ENCODE data around the gene PTGFRN.

The PTGFRN gene

DNA sequence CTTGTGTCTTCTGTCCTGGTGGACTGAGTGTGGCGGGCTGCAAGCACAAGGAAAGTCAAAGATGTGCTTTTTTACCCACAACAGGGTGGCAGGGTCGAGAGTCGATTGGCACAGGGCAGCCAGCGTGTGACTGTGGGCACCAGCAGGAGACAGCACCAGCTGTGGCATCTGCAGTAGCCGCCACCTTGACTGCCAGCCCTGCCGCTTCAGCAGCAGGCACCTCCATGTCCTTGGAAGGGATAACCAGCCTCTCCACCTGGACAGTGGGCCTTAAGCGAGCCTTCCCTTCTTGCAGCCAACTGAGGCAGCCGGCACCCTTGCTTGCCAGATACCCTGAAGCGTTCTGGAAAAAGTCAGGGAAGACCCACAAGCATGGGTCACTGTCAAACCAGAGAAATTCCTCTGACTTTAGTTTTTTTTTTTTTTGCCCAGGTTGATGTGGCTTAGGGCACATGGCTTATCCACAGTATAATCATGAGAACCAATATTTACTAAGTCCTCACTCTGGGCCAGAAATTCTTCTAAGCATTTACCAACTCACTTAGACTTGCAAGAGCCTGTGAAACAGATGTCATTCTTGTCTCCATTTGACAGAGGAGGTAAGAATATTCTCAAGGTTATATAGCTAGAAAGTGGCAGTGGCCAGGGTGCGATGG lies 30.1 kb upstream of the PTGFRN start:
- Histone ChIP-seq H4K20me1 (ENCODE audit: insufficient read depth, low read length) (no peaks in the 10 kb centered on the region), H3K4me2 (ENCODE audit: low read depth, low read length) (no peak overlapping the region), H3K4me1 (ENCODE audit: low read length) (no peaks in the 10 kb centered on the region), H3K27ac (ENCODE audit: low read length) (no peak overlapping the region), H3K9ac (ENCODE audit: low read length) (no peak overlapping the region), H3K36me3 (replicated peaks; ENCODE audit: insufficient read depth, low read length) (no peaks in the 10 kb centered on the region), H3K4me3 (ENCODE audit: low read length) (no peak overlapping the region), H2AFZ (ENCODE audit: low read length) (no peak overlapping the region), H3F3A (ENCODE audit: insufficient read depth, low read length) (no peaks in the 10 kb centered on the region), H3K9me3 (replicated peaks; ENCODE audit: insufficient read depth, low read length) (no peaks in the 10 kb centered on the region), H3K27me3 (replicated peaks; ENCODE audit: insufficient read depth, low read length) (no peaks in the 10 kb centered on the region), H3K79me2 (ENCODE audit: low read length) (no peaks in the 10 kb centered on the region), H3K9me2 (replicated peaks; ENCODE audit: insufficient read depth, low read length) (no peaks in the 10 kb centered on the region)
- DNase-seq, result no peak
- TF ChIP-seq EZH2phosphoT487 (IDR thresholded peaks at IDR 0.05; ENCODE audit: low read length) (no peak), EZH2 (optimal IDR thresholded peaks at IDR 0.05; ENCODE audit: low read depth, low read length) (no peak), CTCF (IDR thresholded peaks at IDR 0.05; ENCODE audit: low read length) (no peak)

DNA sequence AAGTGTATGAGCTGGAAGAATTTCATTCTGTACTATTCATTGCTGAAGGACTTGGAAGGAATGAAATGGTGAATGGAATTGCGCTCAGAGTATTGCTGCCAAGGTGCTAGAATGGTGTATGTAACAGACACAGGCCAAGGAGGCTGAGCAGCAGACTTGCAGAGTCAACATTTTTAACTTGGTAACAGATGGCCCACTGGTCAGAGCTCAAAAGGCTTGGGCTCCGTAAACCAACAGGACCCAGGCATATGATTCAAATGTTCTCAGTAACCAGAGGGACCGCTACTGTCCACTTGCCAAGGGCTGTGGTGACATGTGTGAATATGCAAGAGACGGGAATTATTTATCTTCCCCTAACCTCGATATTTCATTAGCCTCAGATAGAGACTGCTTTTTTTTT lies 28.8 kb upstream of the PTGFRN start:
- no peaks in the 10 kb centered on the region for H3K9me2 ChIP-seq (replicated peaks; ENCODE audit: insufficient read depth, low read length)
- H3K4me1 ChIP-seq (ENCODE audit: low read length), result no peaks in the 10 kb centered on the region
- H2AFZ ChIP-seq (ENCODE audit: low read length), result no peak overlapping the region
- TF ChIP-seq CTCF (IDR thresholded peaks at IDR 0.05; ENCODE audit: low read length), result no peak
- TF ChIP-seq EZH2 (optimal IDR thresholded peaks at IDR 0.05; ENCODE audit: low read depth, low read length), result no peak
- TF ChIP-seq EZH2phosphoT487 (IDR thresholded peaks at IDR 0.05; ENCODE audit: low read length), result no peak
- H4K20me1 ChIP-seq (ENCODE audit: insufficient read depth, low read length), result no peaks in the 10 kb centered on the region
- no peak overlapping the region for H3K9ac ChIP-seq (ENCODE audit: low read length)
- no peaks in the 10 kb centered on the region for H3K9me3 ChIP-seq (replicated peaks; ENCODE audit: insufficient read depth, low read length)
- no peak overlapping the region for H3K4me2 ChIP-seq (ENCODE audit: low read depth, low read length)
- no peaks in the 10 kb centered on the region for H3K36me3 ChIP-seq (replicated peaks; ENCODE audit: insufficient read depth, low read length)
- no peaks in the 10 kb centered on the region for H3K27me3 ChIP-seq (replicated peaks; ENCODE audit: insufficient read depth, low read length)
- H3F3A ChIP-seq (ENCODE audit: insufficient read depth, low read length), result no peaks in the 10 kb centered on the region
- H3K4me3 ChIP-seq (ENCODE audit: low read length), result no peak overlapping the region
- no peak for DNase-seq
- no peak overlapping the region for H3K27ac ChIP-seq (ENCODE audit: low read length)
- H3K79me2 ChIP-seq (ENCODE audit: low read length), result no peaks in the 10 kb centered on the region

GRCh38 chr1:116881879-116882520 lies 27.7 kb upstream of the PTGFRN start:
- no peak for DNase-seq
- Histone ChIP-seq H3K9me2 (replicated peaks; ENCODE audit: insufficient read depth, low read length) (no peaks in the 10 kb centered on the region), H3K4me2 (ENCODE audit: low read depth, low read length) (no peak overlapping the region), H3K27me3 (replicated peaks; ENCODE audit: insufficient read depth, low read length) (no peaks in the 10 kb centered on the region), H3K4me3 (ENCODE audit: low read length) (no peak overlapping the region), H3K4me1 (ENCODE audit: low read length) (no peaks in the 10 kb centered on the region), H3F3A (ENCODE audit: insufficient read depth, low read length) (no peaks in the 10 kb centered on the region), H3K36me3 (replicated peaks; ENCODE audit: insufficient read depth, low read length) (no peaks in the 10 kb centered on the region), H3K9me3 (replicated peaks; ENCODE audit: insufficient read depth, low read length) (no peaks in the 10 kb centered on the region), H4K20me1 (ENCODE audit: insufficient read depth, low read length) (no peaks in the 10 kb centered on the region), H3K79me2 (ENCODE audit: low read length) (no peaks in the 10 kb centered on the region), H2AFZ (ENCODE audit: low read length) (no peak overlapping the region), H3K9ac (ENCODE audit: low read length) (no peak overlapping the region), H3K27ac (ENCODE audit: low read length) (no peak overlapping the region)
- TF ChIP-seq EZH2 (optimal IDR thresholded peaks at IDR 0.05; ENCODE audit: low read depth, low read length) (no peak), EZH2phosphoT487 (IDR thresholded peaks at IDR 0.05; ENCODE audit: low read length) (no peak), CTCF (IDR thresholded peaks at IDR 0.05; ENCODE audit: low read length) (no peak)
